SK-N-SH treated with all-trans-retinoic acid at 6 μM for 48 hours (cell line): ENCODE data around the gene KIF4B.

Source experiments
- ATAC-seq: fragments of 200-7000 bp; cut with Tn5 transposase; 3 replicates; pipeline ENCODE4 v1.9.1; 2020; ENCODE audit warnings: mild to moderate bottlenecking, moderate library complexity
- ARNTL ChIP-seq: fragments of 450-650 bp; formaldehyde crosslinking; IDR thresholded peaks from 2 replicates; pipeline ENCODE4 v1.5.0; 2020; ENCODE audit warnings: low read depth, mild to moderate bottlenecking, moderate library complexity, borderline replicate concordance
- BACH2 ChIP-seq: fragments of 250-450 bp; sonication (Bioruptor Pico); IDR thresholded peaks from 2 replicates; pipeline ENCODE4 v1.9.0; 2021; ENCODE audit warnings: mild to moderate bottlenecking, borderline replicate concordance
- CSDC2 ChIP-seq: fragments of 250-450 bp; sonication (Bioruptor Pico); IDR thresholded peaks from 2 replicates; pipeline ENCODE4 v1.5.0; 2020; ENCODE audit warnings: mild to moderate bottlenecking, moderate library complexity
- ESRRG ChIP-seq: fragments of 250-450 bp; sonication (Bioruptor Pico); IDR thresholded peaks from 2 replicates; pipeline ENCODE4 v1.6.1; 2021; ENCODE audit warnings: mild to moderate bottlenecking
- GLIS3 ChIP-seq: fragments of 250-450 bp; sonication (Bioruptor Pico); IDR thresholded peaks from 2 replicates; pipeline ENCODE4 v1.5.0; 2020; ENCODE audit warnings: mild to moderate bottlenecking, moderate library complexity
- ISL1 ChIP-seq: fragments of 250-450 bp; sonication (Bioruptor Pico); IDR thresholded peaks from 2 replicates; pipeline ENCODE4 v2.1.2; 2022; ENCODE audit warnings: mild to moderate bottlenecking, moderate library complexity
- OSR1 ChIP-seq: fragments of 250-450 bp; sonication (Bioruptor Pico); IDR thresholded peaks from 2 replicates; pipeline ENCODE4 v1.8.0; 2022; ENCODE audit warnings: moderate library complexity, mild to moderate bottlenecking, inconsistent platforms
- PPARA ChIP-seq: fragments of 250-450 bp; sonication (Bioruptor Pico); IDR thresholded peaks from 2 replicates; pipeline ENCODE4 v1.5.0; 2020; ENCODE audit warnings: mild to moderate bottlenecking, borderline replicate concordance
- SNAI2 ChIP-seq: fragments of 250-450 bp; sonication (Bioruptor Pico); IDR thresholded peaks from 2 replicates; pipeline ENCODE4 v1.5.0; 2020; ENCODE audit warnings: mild to moderate bottlenecking, moderate library complexity
- TCF4 ChIP-seq: fragments of 250-450 bp; sonication (Bioruptor Pico); IDR thresholded peaks from 2 replicates; pipeline ENCODE4 v1.8.0; 2021; ENCODE audit warnings: mild to moderate bottlenecking, moderate library complexity, borderline replicate concordance
- TOX ChIP-seq: fragments of 250-450 bp; sonication (Bioruptor Pico); IDR thresholded peaks from 2 replicates; pipeline ENCODE4 v1.8.0; 2021; ENCODE audit warnings: mild to moderate bottlenecking, moderate library complexity, borderline replicate concordance
- ZC3H10 ChIP-seq: fragments of 250-450 bp; sonication (Bioruptor Pico); IDR thresholded peaks from 2 replicates; pipeline ENCODE4 v1.5.1; 2021; ENCODE audit warnings: mild to moderate bottlenecking, moderate library complexity
- ZFP3 ChIP-seq: fragments of 250-450 bp; sonication (Bioruptor Pico); IDR thresholded peaks from 2 replicates; pipeline ENCODE4 v1.5.0; 2020; ENCODE audit warnings: mild to moderate bottlenecking, moderate library complexity
- ZNF565 ChIP-seq: fragments of 450-650 bp; formaldehyde crosslinking; conservative IDR thresholded peaks from 2 replicates; pipeline ENCODE4 v1.5.0; 2020; ENCODE audit warnings: low read depth, mild to moderate bottlenecking, moderate library complexity
- ZNF8 ChIP-seq: fragments of 450-650 bp; formaldehyde crosslinking; IDR thresholded peaks from 2 replicates; pipeline ENCODE4 v1.5.0; 2020; ENCODE audit warnings: mild to moderate bottlenecking, moderate library complexity
- TF ChIP-seq, protein P1 (sequence below): fragments of 250-450 bp; sonication (Bioruptor Pico); IDR thresholded peaks from 2 replicates; pipeline ENCODE4 v1.5.1; 2021; ENCODE audit warnings: mild to moderate bottlenecking, moderate library complexity
- TF ChIP-seq, protein P2 (sequence below): fragments of 250-450 bp; sonication (Bioruptor Pico); IDR thresholded peaks from 2 replicates; pipeline ENCODE4 v1.8.0; 2020; ENCODE audit warnings: mild to moderate bottlenecking, moderate library complexity, borderline replicate concordance
- TF ChIP-seq, protein P3 (sequence below): fragments of 250-450 bp; sonication (Bioruptor Pico); IDR thresholded peaks from 2 replicates; pipeline ENCODE4 v1.5.1; 2020; ENCODE audit warnings: low read depth, mild to moderate bottlenecking, moderate library complexity
- TF ChIP-seq, protein P4 (sequence below): fragments of 250-450 bp; sonication (Bioruptor Pico); IDR thresholded peaks from 2 replicates; pipeline ENCODE4 v1.8.0; 2021; ENCODE audit warnings: low read depth, mild to moderate bottlenecking, moderate library complexity, borderline replicate concordance

The KIF4B gene

DNA sequence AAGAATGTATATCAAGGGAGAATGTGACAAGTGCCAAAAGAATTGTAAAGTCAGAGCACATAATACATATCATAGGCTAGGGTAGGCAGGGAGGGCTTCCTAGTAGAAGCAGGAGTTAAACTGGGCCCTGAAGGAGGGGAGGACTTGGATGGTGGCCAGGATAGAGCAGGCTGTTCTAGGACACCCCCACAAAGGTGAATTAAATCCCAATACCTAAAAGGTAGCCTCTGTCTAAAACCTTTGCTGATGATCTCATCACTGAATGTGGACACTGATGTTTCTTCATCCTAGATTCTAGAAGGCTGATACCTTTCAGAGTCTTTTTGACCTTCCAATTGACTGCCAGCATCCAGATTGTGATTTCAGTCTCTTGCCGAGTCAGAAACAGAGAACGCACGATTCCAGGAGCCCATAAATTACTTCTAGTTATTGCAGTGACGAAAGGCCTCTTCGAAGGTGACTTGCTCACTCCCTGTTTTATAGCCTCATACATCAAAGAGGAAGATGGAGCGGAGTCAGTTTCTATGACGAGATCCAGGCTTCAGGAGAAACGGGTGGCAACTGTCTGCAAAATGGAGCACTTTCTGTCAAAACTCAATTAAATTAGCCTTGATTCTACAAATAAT is 43.2 kb downstream of the KIF4B start:
- ATAC-seq = no peak
- no peak for TF ChIP-seq SNAI2 (CRISPR knock-in tag)
- 0 out of 2 replicates have a peak, but pooled peaks have one; percentile 9 for TF ChIP-seq ISL1
- TF ChIP-seq, protein P1, sequence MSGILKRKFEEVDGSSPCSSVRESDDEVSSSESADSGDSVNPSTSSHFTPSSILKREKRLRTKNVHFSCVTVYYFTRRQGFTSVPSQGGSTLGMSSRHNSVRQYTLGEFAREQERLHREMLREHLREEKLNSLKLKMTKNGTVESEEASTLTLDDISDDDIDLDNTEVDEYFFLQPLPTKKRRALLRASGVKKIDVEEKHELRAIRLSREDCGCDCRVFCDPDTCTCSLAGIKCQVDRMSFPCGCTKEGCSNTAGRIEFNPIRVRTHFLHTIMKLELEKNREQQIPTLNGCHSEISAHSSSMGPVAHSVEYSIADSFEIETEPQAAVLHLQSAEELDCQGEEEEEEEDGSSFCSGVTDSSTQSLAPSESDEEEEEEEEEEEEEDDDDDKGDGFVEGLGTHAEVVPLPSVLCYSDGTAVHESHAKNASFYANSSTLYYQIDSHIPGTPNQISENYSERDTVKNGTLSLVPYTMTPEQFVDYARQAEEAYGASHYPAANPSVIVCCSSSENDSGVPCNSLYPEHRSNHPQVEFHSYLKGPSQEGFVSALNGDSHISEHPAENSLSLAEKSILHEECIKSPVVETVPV = no peak
- TF ChIP-seq ESRRG (CRISPR knock-in tag) = no peak
- TF ChIP-seq, protein P2, sequence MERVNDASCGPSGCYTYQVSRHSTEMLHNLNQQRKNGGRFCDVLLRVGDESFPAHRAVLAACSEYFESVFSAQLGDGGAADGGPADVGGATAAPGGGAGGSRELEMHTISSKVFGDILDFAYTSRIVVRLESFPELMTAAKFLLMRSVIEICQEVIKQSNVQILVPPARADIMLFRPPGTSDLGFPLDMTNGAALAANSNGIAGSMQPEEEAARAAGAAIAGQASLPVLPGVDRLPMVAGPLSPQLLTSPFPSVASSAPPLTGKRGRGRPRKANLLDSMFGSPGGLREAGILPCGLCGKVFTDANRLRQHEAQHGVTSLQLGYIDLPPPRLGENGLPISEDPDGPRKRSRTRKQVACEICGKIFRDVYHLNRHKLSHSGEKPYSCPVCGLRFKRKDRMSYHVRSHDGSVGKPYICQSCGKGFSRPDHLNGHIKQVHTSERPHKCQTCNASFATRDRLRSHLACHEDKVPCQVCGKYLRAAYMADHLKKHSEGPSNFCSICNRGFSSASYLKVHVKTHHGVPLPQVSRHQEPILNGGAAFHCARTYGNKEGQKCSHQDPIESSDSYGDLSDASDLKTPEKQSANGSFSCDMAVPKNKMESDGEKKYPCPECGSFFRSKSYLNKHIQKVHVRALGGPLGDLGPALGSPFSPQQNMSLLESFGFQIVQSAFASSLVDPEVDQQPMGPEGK (CRISPR knock-in tag) = no peak

DNA sequence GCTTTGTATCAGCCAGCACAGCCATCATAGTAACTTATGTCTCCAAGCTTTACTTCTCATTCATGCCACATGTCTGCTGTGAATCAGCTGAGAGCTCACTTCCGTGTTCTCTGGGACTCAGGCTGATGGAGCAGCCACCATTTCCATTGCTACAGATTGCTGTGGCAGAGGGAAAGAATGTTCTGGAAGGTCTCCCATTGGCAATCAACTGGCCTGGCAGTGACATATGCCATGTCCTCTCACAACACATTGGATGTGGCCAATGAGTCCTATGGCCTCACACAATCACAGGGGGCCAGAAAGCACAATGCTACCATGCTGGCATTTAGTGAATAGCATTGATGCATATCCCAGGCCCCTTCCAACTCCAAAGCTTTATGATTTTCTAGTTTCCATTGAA is 44.1 kb downstream of the KIF4B start:
- no peak for TF ChIP-seq GLIS3 (CRISPR knock-in tag)
- no peak for TF ChIP-seq ESRRG (CRISPR knock-in tag)
- no peak for TF ChIP-seq ARNTL (CRISPR knock-in tag)
- TF ChIP-seq BACH2 (CRISPR knock-in tag) = no peak
- TF ChIP-seq PPARA (CRISPR knock-in tag) = no peak
- no peak for TF ChIP-seq ZFP3 (CRISPR knock-in tag)
- no peak for TF ChIP-seq ZNF565 (CRISPR knock-in tag)
- TF ChIP-seq ISL1 = no peak
- TF ChIP-seq CSDC2 (CRISPR knock-in tag) = no peak
- TF ChIP-seq TCF4 (CRISPR knock-in tag) = no peak
- TF ChIP-seq OSR1 (CRISPR knock-in tag) = no peak
- no peak for TF ChIP-seq TOX (CRISPR knock-in tag)
- TF ChIP-seq, protein P2 (CRISPR knock-in tag) = no peak
- no peak for TF ChIP-seq ZNF8 (CRISPR knock-in tag)
- TF ChIP-seq, protein P3, sequence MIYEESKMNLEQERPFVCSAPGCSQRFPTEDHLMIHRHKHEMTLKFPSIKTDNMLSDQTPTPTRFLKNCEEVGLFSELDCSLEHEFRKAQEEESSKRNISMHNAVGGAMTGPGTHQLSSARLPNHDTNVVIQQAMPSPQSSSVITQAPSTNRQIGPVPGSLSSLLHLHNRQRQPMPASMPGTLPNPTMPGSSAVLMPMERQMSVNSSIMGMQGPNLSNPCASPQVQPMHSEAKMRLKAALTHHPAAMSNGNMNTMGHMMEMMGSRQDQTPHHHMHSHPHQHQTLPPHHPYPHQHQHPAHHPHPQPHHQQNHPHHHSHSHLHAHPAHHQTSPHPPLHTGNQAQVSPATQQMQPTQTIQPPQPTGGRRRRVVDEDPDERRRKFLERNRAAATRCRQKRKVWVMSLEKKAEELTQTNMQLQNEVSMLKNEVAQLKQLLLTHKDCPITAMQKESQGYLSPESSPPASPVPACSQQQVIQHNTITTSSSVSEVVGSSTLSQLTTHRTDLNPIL = no peak
- no peak for ATAC-seq

DNA sequence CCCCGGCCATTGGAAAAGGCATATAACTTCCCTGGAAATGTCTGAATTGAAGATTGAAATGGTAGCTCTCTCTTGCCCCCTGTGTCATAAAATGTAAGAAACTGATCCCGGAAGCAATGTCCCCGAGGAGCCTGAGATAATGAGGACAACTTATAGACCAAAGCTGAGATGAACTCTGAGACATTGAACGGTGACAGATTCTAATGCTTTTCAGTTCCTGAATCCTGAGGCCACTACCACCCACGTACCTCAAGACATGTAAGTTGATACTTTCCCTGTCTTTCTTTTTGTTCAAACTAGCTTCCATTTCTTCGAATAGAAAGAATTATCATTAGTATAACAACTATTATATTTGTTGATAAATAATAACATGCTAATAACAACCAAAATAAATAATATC is 51.0 kb downstream of the KIF4B start:
- no peak for ATAC-seq
- TF ChIP-seq GLIS3 (CRISPR knock-in tag) (no peak), ZC3H10 (CRISPR knock-in tag) (no peak), ARNTL (CRISPR knock-in tag) (no peak), SNAI2 (CRISPR knock-in tag) (no peak), ZNF565 (CRISPR knock-in tag) (no peak), ISL1 (no peak), BACH2 (CRISPR knock-in tag) (no peak), CSDC2 (CRISPR knock-in tag) (no peak), ZFP3 (CRISPR knock-in tag) (no peak), PPARA (CRISPR knock-in tag) (no peak), ZNF8 (CRISPR knock-in tag) (no peak)
- TF ChIP-seq, protein P4, sequence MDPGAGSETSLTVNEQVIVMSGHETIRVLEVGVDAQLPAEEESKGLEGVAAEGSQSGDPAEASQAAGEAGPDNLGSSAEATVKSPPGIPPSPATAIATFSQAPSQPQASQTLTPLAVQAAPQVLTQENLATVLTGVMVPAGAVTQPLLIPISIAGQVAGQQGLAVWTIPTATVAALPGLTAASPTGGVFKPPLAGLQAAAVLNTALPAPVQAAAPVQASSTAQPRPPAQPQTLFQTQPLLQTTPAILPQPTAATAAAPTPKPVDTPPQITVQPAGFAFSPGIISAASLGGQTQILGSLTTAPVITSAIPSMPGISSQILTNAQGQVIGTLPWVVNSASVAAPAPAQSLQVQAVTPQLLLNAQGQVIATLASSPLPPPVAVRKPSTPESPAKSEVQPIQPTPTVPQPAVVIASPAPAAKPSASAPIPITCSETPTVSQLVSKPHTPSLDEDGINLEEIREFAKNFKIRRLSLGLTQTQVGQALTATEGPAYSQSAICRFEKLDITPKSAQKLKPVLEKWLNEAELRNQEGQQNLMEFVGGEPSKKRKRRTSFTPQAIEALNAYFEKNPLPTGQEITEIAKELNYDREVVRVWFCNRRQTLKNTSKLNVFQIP (CRISPR knock-in tag) = no peak
- TF ChIP-seq, protein P3 = no peak
- TF ChIP-seq, protein P1 = no peak
- TF ChIP-seq, protein P2 (CRISPR knock-in tag) = no peak
